ENCODE results near the gene MCC.

Gene MCC

DNA sequence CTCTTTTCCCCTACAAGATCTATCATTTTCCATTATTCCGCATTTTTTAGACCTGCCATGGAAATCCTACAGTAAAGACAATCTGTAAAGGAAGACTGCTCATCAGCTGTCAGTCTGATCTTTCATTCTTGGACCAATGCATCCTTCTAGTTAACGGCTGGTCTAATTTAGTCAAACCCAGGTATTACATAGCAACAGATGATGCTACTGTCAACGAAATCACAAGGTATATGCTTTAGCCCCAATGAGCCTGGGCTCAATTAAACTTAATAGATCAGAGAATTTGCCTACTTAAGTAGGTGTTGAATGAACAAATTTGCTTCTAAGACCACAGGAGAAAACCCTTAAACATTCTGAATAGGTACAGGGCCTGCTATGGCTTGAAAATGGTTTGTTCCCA lies 260.5 kb downstream of the MCC start:
- DNase-seq (ENCODE audit: low read depth in 4 of 4, low spot score in 1 of 4), result no peak

DNA sequence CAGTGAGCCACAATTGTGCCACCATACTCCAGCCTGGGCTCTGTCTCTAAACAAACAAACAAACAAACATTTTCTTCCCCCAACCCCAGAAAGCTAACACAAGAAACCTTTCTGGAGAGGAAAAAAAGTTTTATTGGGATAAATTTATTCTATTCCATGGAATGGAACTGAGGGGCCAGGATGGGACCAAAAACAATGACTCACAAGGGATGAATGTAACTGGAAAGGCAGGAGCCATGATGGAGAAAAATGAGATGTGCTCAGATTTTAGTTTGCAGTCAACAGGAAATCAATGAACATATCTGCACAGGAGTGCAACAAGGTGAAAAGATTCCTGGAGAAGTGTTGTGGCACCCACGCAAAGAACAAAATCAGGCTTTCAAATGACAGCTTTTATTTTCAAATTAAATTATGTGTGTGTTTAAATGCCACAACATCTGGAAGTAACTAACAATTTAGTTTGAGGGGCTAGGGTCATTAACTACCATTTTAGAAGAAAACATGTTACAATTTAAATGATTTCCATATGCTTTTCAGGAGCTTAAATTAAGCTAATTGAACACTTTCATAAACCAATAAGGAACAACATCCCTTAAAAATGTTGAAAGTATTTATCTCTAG lies 262.0 kb downstream of the MCC start:
- DNase-seq (ENCODE audit: low read depth in 4 of 4, low spot score in 1 of 4), result no peak

GRCh38 chr5:113225259-113225658 lies 263.0 kb downstream of the MCC start:
- DNase-seq (ENCODE audit: low read depth in 4 of 4, low spot score in 1 of 4), result no peak

- no peak for DNase-seq (ENCODE audit: low read depth in 4 of 4, low spot score in 1 of 4)
Observed at GRCh38 chr5:113224605-113225065, 263.6 kb downstream of the MCC start.

GRCh38 chr5:113223831-113224604 lies 264.2 kb downstream of the MCC start:
- DNase-seq (ENCODE audit: low read depth in 4 of 4, low spot score in 1 of 4), result no peak

GRCh38 chr5:113223315-113223714 lies 264.9 kb downstream of the MCC start:
- no peak for DNase-seq (ENCODE audit: low read depth in 4 of 4, low spot score in 1 of 4)

DNA sequence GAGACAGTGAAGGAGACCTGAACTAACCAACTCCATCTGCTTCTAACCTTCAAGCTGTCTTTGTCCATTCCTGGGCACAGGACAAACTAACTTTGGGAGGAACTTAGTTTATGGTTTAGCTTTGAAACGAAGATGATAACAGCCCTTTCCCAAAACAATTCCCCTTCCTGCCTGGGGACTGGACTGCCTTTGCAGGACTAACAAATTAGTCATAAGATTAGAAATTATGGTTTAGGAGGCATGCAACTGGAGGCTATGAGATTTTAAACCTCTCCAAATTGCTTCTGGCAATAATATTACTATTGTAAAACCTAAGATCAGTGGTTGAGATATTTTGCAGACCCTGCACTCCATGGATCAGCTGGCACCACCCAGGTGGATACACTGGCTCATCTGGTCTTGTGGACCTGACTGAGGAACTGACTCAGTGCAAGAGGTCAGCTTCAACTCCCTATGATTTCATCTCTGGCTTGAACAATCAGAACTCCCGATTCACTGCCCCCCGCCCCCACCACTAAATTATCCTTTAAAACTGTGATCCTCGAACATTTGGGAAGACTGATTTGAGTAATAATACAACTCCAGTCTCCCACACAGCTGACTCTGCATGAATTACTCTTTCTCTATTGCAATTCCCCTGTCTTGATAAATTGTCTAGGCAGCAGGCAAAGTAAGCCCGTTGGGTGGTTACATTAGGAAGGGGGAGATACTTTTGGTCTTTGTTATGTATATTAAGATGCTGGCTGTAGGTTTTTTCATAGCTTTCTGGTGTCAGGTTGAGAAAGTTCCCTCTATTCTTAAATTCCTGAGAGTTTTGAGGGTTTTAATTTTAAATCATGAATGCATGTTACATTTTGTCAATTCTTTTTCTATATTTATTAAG lies 266.7 kb downstream of the MCC start:
- DNase-seq (ENCODE audit: low read depth in 4 of 4, low spot score in 1 of 4), result no peak

DNA sequence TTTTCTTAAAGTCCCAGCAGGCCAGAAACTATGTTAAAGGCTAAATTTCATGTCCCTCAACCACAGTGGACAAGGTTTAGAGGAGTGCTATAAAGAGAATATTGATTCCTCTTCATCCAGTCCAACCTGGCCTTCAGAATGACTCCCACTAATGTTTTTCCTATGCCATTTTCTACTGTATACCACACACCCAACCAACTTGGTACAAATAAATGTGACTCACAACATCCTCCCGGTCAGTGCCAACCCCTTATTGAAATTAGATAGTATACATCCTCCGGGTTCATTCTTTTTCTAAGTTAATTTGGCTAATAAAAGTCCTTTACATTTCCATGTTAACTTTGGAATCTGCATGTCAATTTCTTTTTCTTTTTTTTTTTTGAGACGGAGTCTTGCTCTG lies 268.6 kb downstream of the MCC start:
- DNase-seq (ENCODE audit: low read depth in 4 of 4, low spot score in 1 of 4), result no peak

- no peak for DNase-seq (ENCODE audit: low read depth in 4 of 4, low spot score in 1 of 4)
Observed at GRCh38 chr5:113218906-113219517, 269.2 kb downstream of the MCC start.

DNA sequence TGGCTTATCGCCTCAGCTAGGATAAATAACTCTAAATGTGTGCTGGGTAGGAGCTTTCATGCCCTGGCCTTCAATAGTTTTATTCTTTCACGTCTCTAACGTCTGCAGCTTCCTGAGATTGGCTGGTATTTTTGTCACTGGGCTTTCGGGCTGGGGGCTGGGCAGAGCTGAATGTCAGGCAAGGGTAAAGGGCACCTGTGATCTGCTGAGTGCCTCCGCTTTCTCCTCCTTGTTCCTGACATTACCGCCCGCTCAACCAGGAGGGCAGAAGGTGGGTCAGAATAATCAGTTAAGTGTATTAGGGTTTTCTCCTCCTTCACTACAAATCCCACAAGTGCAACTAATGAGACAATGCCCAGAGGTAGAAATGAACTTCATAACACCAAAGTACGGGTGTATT lies 270.1 kb downstream of the MCC start:
- no peak for DNase-seq (ENCODE audit: low read depth in 4 of 4, low spot score in 1 of 4)

GRCh38 chr5:113217619-113218184 lies 270.6 kb downstream of the MCC start:
- no peak for DNase-seq (ENCODE audit: low read depth in 4 of 4, low spot score in 1 of 4)

DNA sequence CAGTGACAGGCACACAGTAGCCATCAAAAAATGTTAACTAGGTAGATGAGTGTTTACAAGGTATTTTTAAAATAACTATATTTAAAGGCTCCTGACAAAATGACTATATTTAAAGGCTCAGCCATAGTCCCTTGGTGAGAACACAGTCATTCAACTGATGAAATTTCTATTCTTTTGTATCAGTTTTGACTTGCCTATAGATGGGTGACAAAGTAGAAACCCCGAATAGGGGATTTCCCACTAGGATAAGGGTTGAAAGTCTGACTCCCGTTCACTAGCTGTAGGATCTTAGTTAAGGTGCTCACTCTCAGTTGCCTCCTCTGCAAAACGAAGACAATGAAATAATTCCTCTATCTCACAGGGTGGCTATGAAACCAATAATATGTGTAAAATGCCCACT lies 271.7 kb downstream of the MCC start:
- no peak for DNase-seq (ENCODE audit: low read depth in 4 of 4, low spot score in 1 of 4)

DNA sequence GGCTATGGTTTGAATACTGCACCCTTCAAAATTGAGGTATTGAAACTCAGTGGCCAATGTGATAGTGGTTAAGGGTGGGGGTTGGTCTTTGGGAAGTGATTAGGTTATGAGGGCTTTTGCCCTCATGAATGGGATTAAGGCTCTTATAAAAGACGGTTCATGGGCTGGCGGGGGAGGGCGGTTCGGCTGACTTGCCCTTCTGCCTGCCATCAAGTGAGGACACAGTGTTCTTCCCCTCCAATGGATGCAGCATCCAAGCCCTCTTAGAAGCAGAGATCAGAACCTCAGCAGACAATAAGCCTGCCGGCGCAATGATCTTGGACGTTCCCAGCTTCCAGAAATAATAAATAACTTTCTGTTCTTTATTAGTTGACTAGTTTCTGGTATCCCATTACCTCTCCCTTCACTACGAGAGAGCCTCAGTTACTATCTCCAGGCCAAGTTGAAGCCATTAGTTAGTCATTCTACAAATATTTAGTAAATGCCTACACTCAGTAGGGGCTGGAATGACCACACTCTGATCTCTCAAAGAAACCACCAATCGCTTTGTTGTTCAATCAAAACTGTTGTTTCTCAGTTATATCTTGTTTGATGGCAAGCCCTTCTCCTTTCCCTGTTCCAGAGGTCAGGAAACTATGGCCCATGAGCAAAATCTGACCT lies 272.7 kb downstream of the MCC start:
- no peak for DNase-seq (ENCODE audit: low read depth in 4 of 4, low spot score in 1 of 4)

DNA sequence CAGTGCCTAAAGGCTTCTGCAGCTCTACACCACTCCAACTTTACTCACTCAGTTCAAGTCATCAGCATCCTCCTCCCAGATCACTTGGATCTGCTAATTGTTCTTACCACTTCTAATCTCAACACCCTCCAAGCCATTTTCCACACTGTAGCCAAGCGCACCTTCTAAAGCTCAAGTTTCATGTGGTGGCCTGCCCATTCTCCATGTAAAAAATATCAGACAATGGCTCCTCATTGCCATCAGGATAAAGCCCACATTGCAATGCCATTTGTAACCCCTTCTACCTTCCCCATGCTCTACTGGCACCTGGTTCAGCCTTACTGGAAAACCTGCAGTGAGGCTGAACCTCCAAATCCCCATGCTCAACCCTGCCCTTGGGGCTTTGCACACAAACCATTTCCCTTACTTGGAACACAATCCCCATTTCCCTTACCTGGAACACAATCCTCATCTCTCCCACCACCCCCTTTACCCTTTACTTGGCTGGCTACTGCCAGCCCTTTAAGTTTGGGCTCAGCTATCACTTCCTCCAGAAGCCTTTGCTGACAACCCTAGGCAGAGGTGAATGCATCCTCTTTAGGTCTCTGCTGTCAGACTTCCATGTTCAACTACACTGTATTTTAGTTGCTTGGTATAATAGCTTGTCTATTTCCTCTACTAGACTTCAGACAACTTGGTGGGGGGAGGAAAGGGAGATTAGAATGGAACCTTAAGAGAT lies 273.5 kb downstream of the MCC start:
- no peak for DNase-seq (ENCODE audit: low read depth in 4 of 4, low spot score in 1 of 4)

GRCh38 chr5:113213551-113214425 lies 274.5 kb downstream of the MCC start:
- DNase-seq (ENCODE audit: low read depth in 4 of 4, low spot score in 1 of 4), result no peak

- DNase-seq (ENCODE audit: low read depth in 4 of 4, low spot score in 1 of 4), result no peak
Observed at GRCh38 chr5:113212244-113212920, 275.9 kb downstream of the MCC start.

- no peak for DNase-seq (ENCODE audit: low read depth in 4 of 4, low spot score in 1 of 4)
Observed at GRCh38 chr5:113209498-113209897, 278.8 kb downstream of the MCC start.

DNA sequence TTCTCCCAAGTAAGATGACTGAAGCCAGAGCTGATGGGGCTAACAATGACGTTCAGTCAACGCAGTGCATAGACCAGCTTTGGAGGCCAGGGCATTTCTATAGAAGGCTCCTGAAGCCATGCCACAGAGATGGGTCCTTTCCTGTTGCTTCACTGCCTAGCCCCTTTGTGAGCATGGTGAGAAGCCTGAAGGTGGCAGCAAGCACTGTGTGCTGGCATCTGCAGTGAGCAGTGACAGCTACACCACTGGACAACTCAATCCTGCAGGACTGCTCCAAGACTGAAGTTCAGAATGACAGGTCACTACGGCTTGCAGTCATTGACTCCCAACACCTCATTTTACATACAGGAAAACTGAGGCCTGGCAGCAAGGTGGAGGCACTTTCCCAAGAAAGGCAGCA lies 282.4 kb downstream of the MCC start:
- no peak for DNase-seq (ENCODE audit: low read depth in 4 of 4, low spot score in 1 of 4)
